Breast epithelium (tissue), 4 donors: Measurements from ENCODE around the gene ZNF735. TPM values are rescaled to one million over a fixed set of nuclear protein-coding genes. Genes with fewer than 3 reads are reported as not detected.
"Not testable (repeated sequence)": the region's sequence is repeated elsewhere in the genome, so short reads cannot be mapped to it uniquely, and the experiment has no call there.

ENCODE experiments used
- DNase-seq, 2 donors: peaks; one replicate each; pipeline ENCODE4 v3.0.0-alpha.2; 2019; ENCODE audit warnings: low spot score in 2 of 2
- H3K27ac ChIP-seq, 2 donors: fragments of 200-600 bp; sonication (generic) in 1 of 2; one replicate each; pipeline ENCODE4 v1.5.1; 2016 to 2019; ENCODE audit warnings: mild to moderate bottlenecking in 1 of 2
- H3K27me3 ChIP-seq, 2 donors: fragments of 200-600 bp; sonication (generic) in 1 of 2; one replicate each; pipeline versions ENCODE4 v1.5.1 to v1.6.0; 2017 to 2019; ENCODE audit warnings: control low read depth in 1 of 2, mild to moderate bottlenecking in 1 of 2
- H3K36me3 ChIP-seq: fragments of 200-600 bp; one replicate; pipeline ENCODE4 v1.5.1; 2019
- H3K4me1 ChIP-seq, 2 donors: fragments of 200-600 bp; sonication (generic); one replicate each; pipeline ENCODE4 v1.5.1; 2016 to 2019; ENCODE audit warnings: control low read depth in 1 of 2
- H3K4me3 ChIP-seq, 3 donors: fragments of 200-600 bp; sonication (generic); 1 replicate in 2 of 3; 2 replicates in 1 of 3; pipeline ENCODE4 v1.5.1; 2016 to 2019; ENCODE audit warnings: mild to moderate bottlenecking in 3 of 3, moderate library complexity in 2 of 3
- H3K9me3 ChIP-seq, 2 donors: fragments of 200-600 bp; sonication (generic) in 1 of 2; one replicate each; pipeline ENCODE4 v1.5.1; 2016 to 2019; ENCODE audit warnings: control low read depth in 1 of 2
- CTCF ChIP-seq, 3 donors: fragments of 450-650 bp; IDR thresholded peaks; one replicate each; pipeline ENCODE4 v1.5.1; 2016 to 2017; ENCODE audit warnings: antibody characterized with exemption in 3 of 3, mild to moderate bottlenecking in 3 of 3, moderate library complexity in 3 of 3
- POLR2A ChIP-seq: fragments of 450-650 bp; IDR thresholded peaks from one replicate; pipeline ENCODE4 v1.6.1; 2016; ENCODE audit warnings: antibody characterized with exemption, mild to moderate bottlenecking, moderate library complexity
- POLR2AphosphoS5 ChIP-seq, 3 donors: sonication (generic); formaldehyde crosslinking; IDR thresholded peaks; one replicate each; pipeline ENCODE4 v1.6.1; 2017; ENCODE audit warnings: antibody characterized with exemption in 3 of 3
- intact Hi-C: fragments of 100-400 bp; cut with DNase I; formaldehyde crosslinking; loops from one replicate; pipeline ENCODE4 v1.15.1; 2023; ENCODE audit warnings: low total_unique reads
- total RNA-seq, 3 donors: library from RNA; depleted of rRNA; stranded (reverse); fragments of >200 nt; gene quantifications; one replicate each; pipeline ENCODE4 v1.1.0, GENCODE V29; 2016

ZNF735 gene
- total RNA-seq, 3 donors from 2014 or later, result not detected

- TF ChIP-seq POLR2AphosphoS5 (IDR thresholded peaks at IDR 0.05) (no peak), CTCF (IDR thresholded peaks at IDR 0.05) (no peak), POLR2A (no peak)
- Histone ChIP-seq H3K27me3 (no peaks in the 10 kb centered on the region), H3K4me3 (no peak overlapping the region), H3K36me3 (no peaks in the 10 kb centered on the region), H3K4me1 (no peaks in the 10 kb centered on the region), H3K9me3 (peaks cover 19 to 38% of the 10 kb centered on the region in 2 donors), H3K27ac (no peak overlapping the region)
- intact Hi-C loops, result no loop called here
- DNase-seq, result no peak
Observed at GRCh38 chr7:64192148-64192704, 14.8 kb upstream of the ZNF735 start.

- intact Hi-C loops, result no loop called here
- no peak overlapping the region for H3K4me3 ChIP-seq
- no peak for DNase-seq
- no peaks in the 10 kb centered on the region for H3K4me1 ChIP-seq
- no peaks in the 10 kb centered on the region for H3K36me3 ChIP-seq
- no peaks in the 10 kb centered on the region for H3K27me3 ChIP-seq
- no peak overlapping the region for H3K27ac ChIP-seq
- H3K9me3 ChIP-seq, result peaks cover 13 to 32% of the 10 kb centered on the region in 2 donors
- TF ChIP-seq CTCF (IDR thresholded peaks at IDR 0.05) (no peak), POLR2AphosphoS5 (IDR thresholded peaks at IDR 0.05) (no peak), POLR2A (no peak)
Observed at GRCh38 chr7:64192775-64193174, 14.2 kb upstream of the ZNF735 start.

GRCh38 chr7:64219710-64220298, 12.8 kb downstream of the ZNF735 start:
- H3K27ac ChIP-seq, intact Hi-C loops, H3K4me1 ChIP-seq, H3K4me3 ChIP-seq, H3K27me3 ChIP-seq, DNase-seq, H3K36me3 ChIP-seq: not testable (repeated sequence)
- peaks cover 15 to 80% of the 10 kb centered on the region in 2 donors for H3K9me3 ChIP-seq

GRCh38 chr7:64223366-64223765, 16.4 kb downstream of the ZNF735 start:
- intact Hi-C loops, result no loop called here
- TF ChIP-seq CTCF (IDR thresholded peaks at IDR 0.05), result no peak
- no peak for TF ChIP-seq POLR2A
- no peak for TF ChIP-seq POLR2AphosphoS5 (IDR thresholded peaks at IDR 0.05)
- H3K9me3 ChIP-seq, result peaks cover 17 to 80% of the 10 kb centered on the region in 2 donors

GRCh38 chr7:64228174-64228573, 21.2 kb downstream of the ZNF735 start, which contains the start of gene ZNF679:
TSS of gene ZNF679 (plus strand) at chr7:64228474. CDS start at chr7:64249118, 20,644 bp downstream.
- intact Hi-C loops, result not testable (repeated sequence)

More at GRCh38 chr7:64223366-64223765, 16.4 kb downstream of the ZNF735 start:
- Histone ChIP-seq H3K27me3 (no peaks in the 10 kb centered on the region), H3K36me3 (no peaks in the 10 kb centered on the region), H3K27ac (no peak overlapping the region), H3K4me3 (no peak overlapping the region), H3K4me1 (no peaks in the 10 kb centered on the region)
- no peak for DNase-seq

GRCh38 chr7:64266341-64266919, 59.4 kb downstream of the ZNF735 start:
- TF ChIP-seq CTCF (IDR thresholded peaks at IDR 0.05) (no peak), POLR2AphosphoS5 (IDR thresholded peaks at IDR 0.05) (no peak), POLR2A (no peak)
- no peak for DNase-seq

More at GRCh38 chr7:64228174-64228573, 21.2 kb downstream of the ZNF735 start, which contains the start of gene ZNF679:
- peaks cover 9 to 47% of the 10 kb centered on the region in 2 donors for H3K9me3 ChIP-seq
- not testable (repeated sequence) for H3K4me3 ChIP-seq, H3K4me1 ChIP-seq, DNase-seq, H3K27me3 ChIP-seq, H3K27ac ChIP-seq, H3K36me3 ChIP-seq

More at GRCh38 chr7:64266341-64266919, 59.4 kb downstream of the ZNF735 start:
- H3K4me1 ChIP-seq, result no peaks in the 10 kb centered on the region
- H3K4me3 ChIP-seq, result no peak overlapping the region
- peaks cover 22 to 56% of the 10 kb centered on the region in 2 donors for H3K9me3 ChIP-seq
- no peak overlapping the region for H3K27ac ChIP-seq
- intact Hi-C loops, result no loop called here
- H3K36me3 ChIP-seq, result no peaks in the 10 kb centered on the region
- no peaks in the 10 kb centered on the region for H3K27me3 ChIP-seq
